ENCODE data around the gene PTPN20. TPM values are rescaled to one million over a fixed set of nuclear protein-coding genes. Genes with fewer than 3 reads are reported as not detected.
A peak's percentile ranks its signal among the peaks of the same experiment; 100 is the strongest.

Gene PTPN20
- total RNA-seq, 1 donor from 2014 or later = 14.3 TPM

- intact Hi-C loops (cut with DNase I) = no loop called here
- DNase-seq (ENCODE audit: missing footprints) (peak; percentile 20), ATAC-seq (no peak)
Measured at GRCh38 chr10:47041396-47042198, 130.4 kb downstream of the PTPN20 start.

- DNase-seq (ENCODE audit: missing footprints) = peak; percentile 20
- no peak for ATAC-seq
- intact Hi-C loops (cut with DNase I) = no loop called here
Measured at GRCh38 chr10:47042199-47042473, 130.9 kb downstream of the PTPN20 start.

GRCh38 chr10:47042780-47043750 is 131.8 kb downstream of the PTPN20 start:
- ATAC-seq = no peak
- intact Hi-C loops (cut with DNase I) = no loop called here
- no peak for DNase-seq (ENCODE audit: missing footprints)

DNA sequence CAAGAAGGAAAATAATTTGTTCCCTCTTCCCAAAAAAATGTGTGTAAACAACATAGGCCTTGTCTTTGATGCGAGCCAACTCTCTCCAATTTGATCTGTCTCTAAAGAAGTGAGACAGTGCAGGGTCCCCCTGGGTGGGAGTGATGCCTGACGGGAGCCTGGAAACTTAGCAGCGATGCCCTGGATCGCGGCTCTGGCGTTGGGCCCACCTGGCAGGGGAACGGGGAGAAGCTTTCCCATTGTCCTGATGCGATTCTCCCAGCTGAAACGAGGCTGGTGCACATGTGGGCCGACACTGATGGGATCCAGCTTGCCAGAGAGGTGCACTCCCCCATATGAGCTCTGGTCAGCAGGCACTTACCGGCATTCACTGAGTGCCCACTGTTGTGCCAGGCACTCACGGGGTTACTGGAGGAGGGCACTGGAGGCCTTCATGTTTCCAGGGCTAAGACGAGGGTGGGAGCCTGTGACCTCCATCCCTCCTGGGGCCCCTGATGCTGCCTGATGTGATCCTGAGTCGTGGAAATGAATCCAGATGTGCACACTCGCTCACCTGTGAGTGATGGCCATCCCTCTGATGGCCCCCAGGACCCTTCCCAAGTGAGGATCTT is 132.8 kb downstream of the PTPN20 start:
- ATAC-seq (no peak), DNase-seq (ENCODE audit: missing footprints) (no peak)
- intact Hi-C loops (cut with DNase I) = no loop called here

GRCh38 chr10:47044741-47045140 is 133.5 kb downstream of the PTPN20 start:
- intact Hi-C loops (cut with DNase I) = no loop called here
- DNase-seq (ENCODE audit: missing footprints) = no peak
- no peak for ATAC-seq

GRCh38 chr10:47045331-47045861 is 134.2 kb downstream of the PTPN20 start:
- ATAC-seq (no peak), DNase-seq (ENCODE audit: missing footprints) (no peak)
- intact Hi-C loops (cut with DNase I) = no loop called here

DNA sequence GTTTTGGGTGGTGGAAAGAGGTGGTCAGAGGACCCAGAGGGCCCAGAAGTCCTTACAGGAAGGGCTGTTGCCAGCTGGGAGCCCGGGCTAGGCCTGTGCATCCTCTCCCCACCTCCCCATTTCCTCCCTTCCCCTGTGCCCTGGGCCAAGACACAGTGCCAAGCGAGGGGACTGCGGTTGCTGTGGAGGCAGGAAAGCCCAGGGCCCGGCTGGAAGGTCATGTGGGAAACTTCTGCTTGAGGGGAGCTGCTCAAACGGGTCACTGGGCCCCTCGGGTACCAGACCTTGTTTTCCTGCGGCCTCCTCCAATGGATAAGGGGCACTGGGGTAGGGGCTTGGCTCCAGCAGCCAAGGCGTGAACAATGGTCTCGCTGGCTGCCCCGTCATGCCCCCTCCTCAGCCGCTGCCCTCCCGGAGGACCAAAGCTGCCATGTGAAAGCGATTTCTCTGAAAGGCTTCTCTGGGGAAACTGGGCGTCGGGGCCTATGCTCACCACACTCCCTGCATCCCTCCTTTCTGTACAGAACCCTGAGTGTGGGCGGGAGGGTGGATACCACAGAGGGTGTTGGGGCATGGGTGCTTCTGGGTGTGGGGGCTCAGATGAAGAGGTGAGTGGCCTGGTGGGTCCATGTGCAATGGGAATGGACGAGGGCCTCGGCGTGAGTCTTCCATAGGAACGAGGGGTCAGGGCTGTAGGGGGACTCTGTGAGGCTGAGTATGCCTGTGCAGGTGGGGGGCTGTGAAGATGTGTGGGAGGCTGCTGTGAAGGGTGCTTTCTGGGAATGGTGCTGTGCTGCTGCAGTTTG is 135.3 kb downstream of the PTPN20 start:
- intact Hi-C loops (cut with DNase I) = loop anchor here (1.0 kb wide), 1 partner anchor 266 kb away; no protein-coding TSS in a partner anchor
- ATAC-seq (no peak), DNase-seq (ENCODE audit: missing footprints) (no peak)

DNA sequence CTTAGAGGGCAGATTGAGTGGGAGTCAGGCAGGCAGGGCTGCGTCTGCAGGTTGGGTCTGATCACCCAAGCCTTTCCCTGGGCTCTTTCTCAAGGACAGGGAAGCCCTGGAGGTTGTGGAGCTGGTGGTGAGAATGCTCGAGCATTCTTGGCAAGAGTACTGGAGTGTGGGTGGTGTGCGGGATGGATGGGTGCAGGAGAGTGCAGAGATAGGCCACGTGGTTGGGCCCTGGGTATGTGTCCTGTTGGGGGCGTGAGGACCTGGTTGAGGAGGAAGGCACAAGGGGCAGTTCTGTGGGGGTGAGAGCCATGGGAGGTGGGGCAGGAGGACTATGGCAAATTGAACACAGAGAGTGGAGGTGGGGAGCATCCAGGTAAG is 135.9 kb downstream of the PTPN20 start:
- DNase-seq (ENCODE audit: missing footprints) (no peak), ATAC-seq (no peak)
- intact Hi-C loops (cut with DNase I) = loop anchor here (1.0 kb wide), 1 partner anchor 265 kb away; no protein-coding TSS in a partner anchor

DNA sequence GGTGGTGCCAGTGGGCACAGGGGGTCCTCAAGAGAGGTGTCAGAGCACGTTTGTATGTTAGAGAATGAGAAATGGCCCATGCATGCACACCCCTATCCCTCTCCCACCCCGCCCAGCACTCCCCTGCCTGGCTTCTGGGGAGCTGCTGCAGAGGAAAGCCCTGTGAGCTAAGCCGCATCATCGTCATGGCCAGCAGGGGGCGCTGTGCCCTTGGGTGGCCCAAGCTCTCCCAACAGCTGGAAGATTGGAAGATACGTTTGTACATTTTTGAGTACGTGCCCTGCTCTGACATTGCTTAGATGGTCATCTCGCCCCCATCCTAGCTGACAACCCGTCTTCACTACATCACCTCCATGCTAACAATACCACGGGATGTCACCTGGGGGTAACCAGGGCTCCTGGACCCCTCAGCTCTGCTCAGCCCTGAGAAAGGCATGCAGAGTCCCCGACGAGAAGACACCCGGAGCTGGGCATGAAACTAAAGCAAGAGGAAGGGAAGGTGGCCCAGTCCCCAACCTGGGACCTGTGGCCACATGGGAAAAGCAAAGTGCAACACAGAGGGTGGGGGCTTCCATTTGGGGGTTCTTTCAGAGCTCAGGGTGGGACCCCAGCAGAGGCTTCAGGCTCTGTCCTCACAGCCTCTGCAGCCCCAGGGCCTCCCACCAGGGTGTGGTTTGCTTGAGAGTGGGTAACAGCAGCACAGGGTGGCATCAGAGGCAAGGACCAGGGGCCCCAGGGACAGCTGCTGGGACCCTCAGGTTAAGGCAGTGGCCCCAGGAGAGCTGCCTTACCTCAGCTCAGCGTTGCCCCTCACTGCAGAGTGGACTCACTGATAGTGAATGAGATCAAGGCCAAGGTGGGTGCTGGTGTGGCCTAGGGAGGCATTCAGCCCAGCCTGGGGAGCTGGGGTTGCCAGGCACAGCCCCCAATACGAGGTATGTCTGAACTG is 136.6 kb downstream of the PTPN20 start:
- DNase-seq (ENCODE audit: missing footprints) (peak; percentile 85), ATAC-seq (peak; percentile 51)
- intact Hi-C loops (cut with DNase I) = loop anchor here (1.0 kb wide), 1 partner anchor 264 kb away; no protein-coding TSS in a partner anchor

GRCh38 chr10:47048526-47048905 is 137.3 kb downstream of the PTPN20 start:
- DNase-seq (ENCODE audit: missing footprints) (no peak), ATAC-seq (no peak)
- intact Hi-C loops (cut with DNase I) = no loop called here

DNA sequence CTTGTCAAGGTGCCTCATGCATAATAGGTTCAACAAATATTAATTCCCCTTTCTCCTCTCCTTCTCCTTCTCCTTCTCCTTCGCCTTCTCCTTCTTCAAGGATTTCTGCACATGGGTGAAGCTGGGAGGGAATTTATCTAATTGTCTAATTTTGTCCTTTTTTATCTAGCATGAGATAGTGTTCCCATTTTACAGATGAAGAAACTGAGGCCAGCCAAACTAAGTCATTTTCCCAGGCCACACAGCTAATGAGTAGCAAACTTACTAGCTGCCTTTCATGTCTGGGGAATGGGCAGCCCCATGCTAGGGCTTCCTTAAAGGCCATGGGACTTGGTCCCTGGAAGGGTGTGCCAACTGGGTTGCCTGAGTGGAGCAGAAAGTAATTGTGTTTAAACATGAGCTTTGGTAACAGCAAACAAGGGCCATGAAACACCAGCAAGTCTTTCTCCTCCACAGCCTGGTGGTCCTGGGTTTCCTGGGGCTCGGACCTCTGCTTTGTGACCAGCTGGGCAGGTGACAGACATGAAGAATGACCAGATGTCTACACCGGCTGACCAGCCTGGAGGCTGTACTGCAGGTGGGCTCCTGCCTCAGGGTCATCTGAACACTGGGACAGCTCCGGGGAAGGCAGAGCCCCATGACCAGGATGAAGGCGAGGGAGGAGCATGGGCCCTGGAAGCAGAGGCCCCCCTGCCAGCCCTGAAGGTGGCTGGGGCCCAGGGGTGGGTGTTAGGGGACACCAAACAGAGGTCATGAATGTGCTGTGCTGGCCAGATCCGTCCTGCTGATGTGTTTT is 138.0 kb downstream of the PTPN20 start:
- no peak for DNase-seq (ENCODE audit: missing footprints)
- no peak for ATAC-seq
- intact Hi-C loops (cut with DNase I) = no loop called here

- DNase-seq (ENCODE audit: missing footprints) (no peak), ATAC-seq (no peak)
- intact Hi-C loops (cut with DNase I) = no loop called here
Measured at GRCh38 chr10:47049906-47050305, 138.7 kb downstream of the PTPN20 start.

- no peak for DNase-seq (ENCODE audit: missing footprints)
- no peak for ATAC-seq
- intact Hi-C loops (cut with DNase I) = no loop called here
Measured at GRCh38 chr10:47050618-47051455, 139.6 kb downstream of the PTPN20 start.

- ATAC-seq (no peak), DNase-seq (ENCODE audit: missing footprints) (no peak)
- intact Hi-C loops (cut with DNase I) = no loop called here
Measured at GRCh38 chr10:47051741-47052238, 140.6 kb downstream of the PTPN20 start.
